Panc1 (cell line): ENCODE measurements around the gene SMIM11. TPM values are rescaled to one million over a fixed set of nuclear protein-coding genes. Genes with fewer than 3 reads are reported as not detected.

Source experiments
- ATAC-seq: fragments of 200-7000 bp; cut with Tn5 transposase; 2 replicates; pipeline ENCODE4 v1.9.1; 2020; ENCODE audit warnings: mild to moderate bottlenecking, moderate library complexity
- BruUV-seq: library from RNA; stranded (reverse); fragments of 400-500 nt; replicated peaks from 2 replicates; lab custom pipeline; 2021; lab: Mats Ljungman, UMichigan
- CTCF ChIA-PET: fragments of 300-600 bp; sonication (Branson Sonifier 250); formaldehyde crosslinking; loops from one replicate; lab custom pipeline; 2022; ENCODE audit warnings: antibody characterized with exemption; lab: Charles Lee
- POLR2A ChIA-PET: fragments of 300-600 bp; sonication (Branson Sonifier 250); formaldehyde crosslinking; loops from one replicate; lab custom pipeline; 2022; ENCODE audit warnings: antibody characterized with exemption; lab: Charles Lee
- DNase-seq: peaks from one replicate; pipeline ENCODE4 v3.0.0-alpha.2; 2010; ENCODE audit warnings: low read depth, low spot score
- H3K27ac ChIP-seq: 2 replicates; pipeline ENCODE4 v1.5.1; 2011; ENCODE audit warnings: mild to moderate bottlenecking, low read length, inconsistent platforms
- H3K27me3 ChIP-seq: fragments of 200-500 bp; sonication (Bioruptor generic); 2 replicates; pipeline ENCODE4 v1.6.0; 2014; ENCODE audit warnings: low read length, inconsistent platforms; ENCODE audit not compliant: control insufficient read depth, insufficient read depth
- H3K36me3 ChIP-seq: fragments of 200-500 bp; sonication (Bioruptor generic); 2 replicates; pipeline ENCODE4 v1.5.1; 2014; ENCODE audit warnings: inconsistent platforms, mild to moderate bottlenecking, low read length, moderate library complexity; ENCODE audit not compliant: control insufficient read depth, insufficient read depth
- H3K4me1 ChIP-seq: 2 replicates; pipeline ENCODE4 v1.5.1; 2011; ENCODE audit warnings: inconsistent platforms, mild to moderate bottlenecking, low read length, moderate library complexity; ENCODE audit not compliant: control insufficient read depth, insufficient read depth
- H3K4me3 ChIP-seq, 2 experiments: 2 replicates each; pipeline ENCODE4 v1.5.1; 2011 to 2012; ENCODE audit warnings: low read depth in 2 of 2, low read length in 2 of 2, mild to moderate bottlenecking in 2 of 2, inconsistent platforms in 1 of 2, moderate library complexity in 1 of 2
- H3K9me3 ChIP-seq: fragments of 200-500 bp; sonication (Bioruptor generic); 2 replicates; pipeline ENCODE4 v1.5.1; 2014; ENCODE audit warnings: low read depth, mild to moderate bottlenecking, inconsistent platforms, low read length, moderate library complexity; ENCODE audit not compliant: control insufficient read depth, insufficient read depth
- POLR2AphosphoS5 ChIP-seq: IDR thresholded peaks from 2 replicates; pipeline ENCODE4 v1.6.1; 2012; ENCODE audit warnings: mild to moderate bottlenecking, low read depth, low read length, moderate library complexity
- SIN3A ChIP-seq: IDR thresholded peaks from 2 replicates; pipeline ENCODE4 v1.6.1; 2012; ENCODE audit warnings: low read depth, mild to moderate bottlenecking, low read length, moderate library complexity, borderline replicate concordance; ENCODE audit not compliant: insufficient read depth
- TCF7L2 ChIP-seq: IDR thresholded peaks from 2 replicates; pipeline ENCODE4 v1.6.1; 2011; ENCODE audit warnings: mild to moderate bottlenecking, low read depth, low read length, inconsistent platforms
- in situ Hi-C: cut with HindIII; loops from 2 replicates; pipeline ENCODE4 v1.10.0; 2016; ENCODE audit warnings: low sequenced_read_pairs, low pct_unique_long_range_greater_than_20kb
- intact Hi-C: fragments of 100-400 bp; cut with micrococcal nuclease; formaldehyde crosslinking; loops from one replicate; pipeline ENCODE4 v1.10.0; 2022; ENCODE audit not compliant: unreplicated experiment
- total RNA-seq: library from RNA; stranded (reverse); gene quantifications from one replicate; pipeline ENCODE4 v1.2.1, GENCODE V29; 2021; ENCODE audit not compliant: unreplicated experiment
- TF ChIP-seq, protein P1 (sequence below): fragments of 450-650 bp; IDR thresholded peaks from 2 replicates; pipeline ENCODE4 v1.5.1; 2017; ENCODE audit warnings: mild to moderate bottlenecking
- TF ChIP-seq, protein P2 (sequence below), 2 experiments: IDR thresholded peaks; 2 replicates each; pipeline ENCODE4 v1.6.1; 2011 to 2012; ENCODE audit warnings: low read depth in 2 of 2, control low read depth in 1 of 2, low read length in 1 of 2, mild to moderate bottlenecking in 1 of 2, moderate library complexity in 1 of 2; ENCODE audit not compliant: insufficient read depth in 1 of 2

The SMIM11 gene
- total RNA-seq, 1 experiment from 2014 or later: 17.1 TPM

DNA sequence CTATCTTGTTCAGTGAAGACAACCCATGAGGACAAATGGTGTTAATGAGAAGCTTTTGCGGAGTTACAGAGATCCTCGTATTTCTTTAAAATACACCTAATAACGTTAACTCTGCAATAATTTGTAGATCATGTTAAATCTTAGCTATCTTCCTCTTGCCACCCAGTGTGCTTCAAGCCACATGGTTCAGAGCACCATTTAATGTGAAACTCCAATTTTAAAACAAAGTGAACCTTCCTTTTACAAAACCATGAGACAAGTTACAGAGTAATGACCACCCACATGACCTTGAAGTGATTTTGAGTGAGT, 13.2 kb upstream of the SMIM11 start:
- Histone ChIP-seq H3K36me3 (no peaks in the 10 kb centered on the region), H3K27me3 (no peaks in the 10 kb centered on the region), H3K27ac (no peak overlapping the region), H3K9me3 (no peaks in the 10 kb centered on the region), H3K4me3 (no peak overlapping the region), H3K4me1 (0 out of 2 replicates have a peak, but pooled peaks cover 3% of the 10 kb centered on the region)
- intact Hi-C loops: no loop called here
- ChIA-PET POLR2A (no interaction called here), CTCF (interaction anchor here (0.6 to 1.5 kb wide), 4 partner anchors 190 to 269 kb away, joined by 3 to 5 read pairs (median 3); no protein-coding TSS in a partner anchor)
- no TSS peak for BruUV-seq
- DNase-seq (no peak), ATAC-seq (no peak)
- TF ChIP-seq SIN3A (no peak), TCF7L2 (no peak), POLR2AphosphoS5 (no peak)
- TF ChIP-seq, protein P1, sequence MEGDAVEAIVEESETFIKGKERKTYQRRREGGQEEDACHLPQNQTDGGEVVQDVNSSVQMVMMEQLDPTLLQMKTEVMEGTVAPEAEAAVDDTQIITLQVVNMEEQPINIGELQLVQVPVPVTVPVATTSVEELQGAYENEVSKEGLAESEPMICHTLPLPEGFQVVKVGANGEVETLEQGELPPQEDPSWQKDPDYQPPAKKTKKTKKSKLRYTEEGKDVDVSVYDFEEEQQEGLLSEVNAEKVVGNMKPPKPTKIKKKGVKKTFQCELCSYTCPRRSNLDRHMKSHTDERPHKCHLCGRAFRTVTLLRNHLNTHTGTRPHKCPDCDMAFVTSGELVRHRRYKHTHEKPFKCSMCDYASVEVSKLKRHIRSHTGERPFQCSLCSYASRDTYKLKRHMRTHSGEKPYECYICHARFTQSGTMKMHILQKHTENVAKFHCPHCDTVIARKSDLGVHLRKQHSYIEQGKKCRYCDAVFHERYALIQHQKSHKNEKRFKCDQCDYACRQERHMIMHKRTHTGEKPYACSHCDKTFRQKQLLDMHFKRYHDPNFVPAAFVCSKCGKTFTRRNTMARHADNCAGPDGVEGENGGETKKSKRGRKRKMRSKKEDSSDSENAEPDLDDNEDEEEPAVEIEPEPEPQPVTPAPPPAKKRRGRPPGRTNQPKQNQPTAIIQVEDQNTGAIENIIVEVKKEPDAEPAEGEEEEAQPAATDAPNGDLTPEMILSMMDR: peak; percentile 53
- TF ChIP-seq, protein P2, sequence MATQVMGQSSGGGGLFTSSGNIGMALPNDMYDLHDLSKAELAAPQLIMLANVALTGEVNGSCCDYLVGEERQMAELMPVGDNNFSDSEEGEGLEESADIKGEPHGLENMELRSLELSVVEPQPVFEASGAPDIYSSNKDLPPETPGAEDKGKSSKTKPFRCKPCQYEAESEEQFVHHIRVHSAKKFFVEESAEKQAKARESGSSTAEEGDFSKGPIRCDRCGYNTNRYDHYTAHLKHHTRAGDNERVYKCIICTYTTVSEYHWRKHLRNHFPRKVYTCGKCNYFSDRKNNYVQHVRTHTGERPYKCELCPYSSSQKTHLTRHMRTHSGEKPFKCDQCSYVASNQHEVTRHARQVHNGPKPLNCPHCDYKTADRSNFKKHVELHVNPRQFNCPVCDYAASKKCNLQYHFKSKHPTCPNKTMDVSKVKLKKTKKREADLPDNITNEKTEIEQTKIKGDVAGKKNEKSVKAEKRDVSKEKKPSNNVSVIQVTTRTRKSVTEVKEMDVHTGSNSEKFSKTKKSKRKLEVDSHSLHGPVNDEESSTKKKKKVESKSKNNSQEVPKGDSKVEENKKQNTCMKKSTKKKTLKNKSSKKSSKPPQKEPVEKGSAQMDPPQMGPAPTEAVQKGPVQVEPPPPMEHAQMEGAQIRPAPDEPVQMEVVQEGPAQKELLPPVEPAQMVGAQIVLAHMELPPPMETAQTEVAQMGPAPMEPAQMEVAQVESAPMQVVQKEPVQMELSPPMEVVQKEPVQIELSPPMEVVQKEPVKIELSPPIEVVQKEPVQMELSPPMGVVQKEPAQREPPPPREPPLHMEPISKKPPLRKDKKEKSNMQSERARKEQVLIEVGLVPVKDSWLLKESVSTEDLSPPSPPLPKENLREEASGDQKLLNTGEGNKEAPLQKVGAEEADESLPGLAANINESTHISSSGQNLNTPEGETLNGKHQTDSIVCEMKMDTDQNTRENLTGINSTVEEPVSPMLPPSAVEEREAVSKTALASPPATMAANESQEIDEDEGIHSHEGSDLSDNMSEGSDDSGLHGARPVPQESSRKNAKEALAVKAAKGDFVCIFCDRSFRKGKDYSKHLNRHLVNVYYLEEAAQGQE (IDR thresholded peaks at IDR 0.05; ENCODE audit: insufficient read depth in 1 of 2, low read depth in 2 of 2, low read length in 1 of 2): no peak
- in situ Hi-C loops: no loop called here

DNA sequence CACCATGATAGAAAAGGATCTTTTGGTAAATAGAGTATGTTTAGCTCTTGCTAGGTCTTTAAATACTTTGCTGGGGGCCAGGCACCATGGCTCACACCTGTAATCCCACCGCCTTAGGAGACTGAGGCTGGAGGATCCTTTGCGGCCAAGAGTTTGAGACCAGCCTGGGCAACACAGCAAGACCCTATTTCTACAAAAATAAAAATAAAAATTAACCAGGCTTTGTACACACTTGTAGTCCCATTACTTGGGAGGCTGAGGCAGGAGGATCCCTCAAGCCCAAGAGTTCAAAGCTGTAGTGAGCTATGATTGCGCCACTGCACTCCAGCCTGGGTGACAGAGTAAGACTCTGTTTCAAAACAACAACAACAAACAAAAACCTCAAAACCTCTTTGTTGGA, 12.6 kb upstream of the SMIM11 start:
- H3K9me3 ChIP-seq: no peaks in the 10 kb centered on the region
- TF ChIP-seq, protein P1: no peak
- TF ChIP-seq POLR2AphosphoS5: no peak
- TF ChIP-seq SIN3A: no peak
- TF ChIP-seq TCF7L2: no peak
- TF ChIP-seq, protein P2 (IDR thresholded peaks at IDR 0.05; ENCODE audit: insufficient read depth in 1 of 2, low read depth in 2 of 2, low read length in 1 of 2): no peak
- BruUV-seq: no TSS peak
- in situ Hi-C loops (no loop called here), intact Hi-C loops (no loop called here)
- no peaks in the 10 kb centered on the region for H3K36me3 ChIP-seq
- H3K4me1 ChIP-seq: 0 out of 2 replicates have a peak, but pooled peaks cover 3% of the 10 kb centered on the region
- DNase-seq: no peak
- H3K4me3 ChIP-seq: no peak overlapping the region
- H3K27ac ChIP-seq: no peak overlapping the region
- CTCF ChIA-PET: interaction anchor here (0.6 to 1.2 kb wide), 2 partner anchors 191 to 265 kb away, joined by 3 to 5 read pairs; no protein-coding TSS in a partner anchor
- no peaks in the 10 kb centered on the region for H3K27me3 ChIP-seq
- POLR2A ChIA-PET: no interaction called here
- no peak for ATAC-seq
